Testis (tissue), 2 donors: ENCODE measurements around the gene MYOM1.

Experiments used
- POLR2A ChIP-seq: fragments of 450-650 bp; IDR thresholded peaks from one replicate; pipeline ENCODE4 v1.6.1; 2017; ENCODE audit warnings: antibody characterized with exemption, mild to moderate bottlenecking, moderate library complexity
- TF ChIP-seq, protein P1 (sequence below), 3 experiments: fragments of 450-650 bp in 2 of 3; fragments of 200-600 bp in 1 of 3; sonication (generic) in 1 of 3; IDR thresholded peaks; one replicate each; pipeline ENCODE4 v1.5.1; 2016 to 2019; ENCODE audit warnings: antibody characterized with exemption in 3 of 3, mild to moderate bottlenecking in 2 of 3, moderate library complexity in 1 of 3

DNA sequence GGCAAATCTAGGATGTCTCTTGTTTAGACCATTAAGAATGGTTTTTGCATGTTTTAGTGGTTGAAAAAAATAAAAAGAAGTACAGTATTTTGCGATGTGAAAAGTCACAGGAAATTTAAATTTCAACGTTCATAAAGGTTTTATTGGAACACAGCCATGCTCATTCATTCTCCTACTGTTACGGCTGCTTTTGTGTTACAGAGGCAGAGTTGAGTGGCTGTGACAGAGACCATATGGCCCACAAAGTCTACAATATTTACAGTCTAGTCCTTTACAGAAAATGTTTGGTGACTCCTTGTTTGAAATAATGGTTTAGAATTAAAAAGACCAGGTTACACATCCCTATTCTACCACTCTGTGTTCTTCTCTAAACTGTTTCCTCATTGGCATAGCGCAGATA lies 48.1 kb downstream of the MYOM1 start:
- TF ChIP-seq, protein P1, sequence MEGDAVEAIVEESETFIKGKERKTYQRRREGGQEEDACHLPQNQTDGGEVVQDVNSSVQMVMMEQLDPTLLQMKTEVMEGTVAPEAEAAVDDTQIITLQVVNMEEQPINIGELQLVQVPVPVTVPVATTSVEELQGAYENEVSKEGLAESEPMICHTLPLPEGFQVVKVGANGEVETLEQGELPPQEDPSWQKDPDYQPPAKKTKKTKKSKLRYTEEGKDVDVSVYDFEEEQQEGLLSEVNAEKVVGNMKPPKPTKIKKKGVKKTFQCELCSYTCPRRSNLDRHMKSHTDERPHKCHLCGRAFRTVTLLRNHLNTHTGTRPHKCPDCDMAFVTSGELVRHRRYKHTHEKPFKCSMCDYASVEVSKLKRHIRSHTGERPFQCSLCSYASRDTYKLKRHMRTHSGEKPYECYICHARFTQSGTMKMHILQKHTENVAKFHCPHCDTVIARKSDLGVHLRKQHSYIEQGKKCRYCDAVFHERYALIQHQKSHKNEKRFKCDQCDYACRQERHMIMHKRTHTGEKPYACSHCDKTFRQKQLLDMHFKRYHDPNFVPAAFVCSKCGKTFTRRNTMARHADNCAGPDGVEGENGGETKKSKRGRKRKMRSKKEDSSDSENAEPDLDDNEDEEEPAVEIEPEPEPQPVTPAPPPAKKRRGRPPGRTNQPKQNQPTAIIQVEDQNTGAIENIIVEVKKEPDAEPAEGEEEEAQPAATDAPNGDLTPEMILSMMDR (IDR thresholded peaks at IDR 0.05) = no peak
- TF ChIP-seq POLR2A = no peak
